Transverse colon (tissue), 4 donors: Measurements from ENCODE around the gene PRDM11. TPM values are rescaled to one million over a fixed set of nuclear protein-coding genes. Genes with fewer than 3 reads are reported as not detected.

Experiments used
- DNase-seq: peaks from one replicate; pipeline ENCODE4 v3.0.0-alpha.2; 2019
- H3K27ac ChIP-seq, 4 donors: fragments of 200-600 bp; sonication (generic); 2 replicates each; pipeline ENCODE4 v1.5.1; 2016 to 2018; ENCODE audit warnings: inconsistent platforms in 4 of 4
- H3K27me3 ChIP-seq: fragments of 200-600 bp; sonication (generic); 2 replicates; pipeline ENCODE4 v1.5.1; 2017; ENCODE audit warnings: inconsistent platforms
- H3K36me3 ChIP-seq, 4 donors: fragments of 200-600 bp; sonication (generic); 2 replicates each; pipeline ENCODE4 v1.5.1; 2017 to 2019; ENCODE audit warnings: inconsistent platforms in 4 of 4
- H3K4me1 ChIP-seq, 4 donors: fragments of 200-600 bp; sonication (generic); 2 replicates each; pipeline ENCODE4 v1.5.1; 2017 to 2020; ENCODE audit warnings: inconsistent platforms in 4 of 4
- H3K4me3 ChIP-seq, 4 donors: fragments of 200-600 bp; sonication (generic); 1 replicate in 1 of 4; 2 replicates in 3 of 4; pipeline versions ENCODE4 v1.5.1 to v1.6.1; 2017 to 2019; ENCODE audit warnings: inconsistent platforms in 4 of 4
- H3K9me3 ChIP-seq, 2 donors: fragments of 200-600 bp; sonication (generic); 2 replicates each; pipeline ENCODE4 v1.5.1; 2017 to 2019; ENCODE audit warnings: inconsistent platforms in 2 of 2
- EP300 ChIP-seq: sonication (generic); formaldehyde crosslinking; IDR thresholded peaks from one replicate; pipeline ENCODE4 v1.6.1; 2017; ENCODE audit warnings: antibody characterized with exemption, low read depth
- POLR2A ChIP-seq: fragments of 450-650 bp; IDR thresholded peaks from one replicate; pipeline ENCODE4 v1.6.1; 2016; ENCODE audit warnings: antibody characterized with exemption, mild to moderate bottlenecking, moderate library complexity
- POLR2AphosphoS5 ChIP-seq, 3 donors: sonication (generic); formaldehyde crosslinking; IDR thresholded peaks; one replicate each; pipeline ENCODE4 v1.6.1; 2016; ENCODE audit warnings: antibody characterized with exemption in 3 of 3
- WGBS, 2 donors: methylation state at CpG; one replicate each; pipeline ENCODE4 v1.1.5; 2018; ENCODE audit warnings: low coverage in 1 of 2; 5-methylcytosine and 5-hydroxymethylcytosine counted together
- in situ Hi-C, 4 donors: fragments of 200-750 bp; cut with MboI; loops; one replicate each; pipeline versions ENCODE4 v1.15.0 to v1.15.1; 2017; ENCODE audit warnings: low sequenced_read_pairs in 3 of 4, low pct_ligation_motif_present in 1 of 4, low pct_unique_long_range_greater_than_20kb in 1 of 4
- intact Hi-C: fragments of 100-400 bp; cut with DNase I; formaldehyde crosslinking; loops from one replicate; pipeline ENCODE4 v1.15.1; 2023; ENCODE audit warnings: low total_unique reads
- total RNA-seq, 4 donors: library from RNA; depleted of rRNA; stranded (reverse); fragments of >200 nt; gene quantifications; one replicate each; pipeline ENCODE4 v1.1.0, GENCODE V29; 2016
- TF ChIP-seq, protein P1 (sequence below), 5 experiments: fragments of 200-600 bp in 3 of 5; fragments of 450-650 bp in 2 of 5; sonication (generic) in 3 of 5; IDR thresholded peaks; 1 replicate in 2 of 5; 2 replicates in 3 of 5; pipeline ENCODE4 v1.5.1; 2016 to 2017; ENCODE audit warnings: antibody characterized with exemption in 5 of 5, inconsistent platforms in 3 of 5, mild to moderate bottlenecking in 2 of 5, moderate library complexity in 1 of 5

The PRDM11 gene
- total RNA-seq, 4 donors from 2014 or later, result 5.0 to 11.2 (median 7.9) TPM

GRCh38 chr11:45182902-45183301 lies 36.5 kb downstream of the PRDM11 start:
- DNase-seq, result peak; percentile 51
- TF ChIP-seq, protein P1, sequence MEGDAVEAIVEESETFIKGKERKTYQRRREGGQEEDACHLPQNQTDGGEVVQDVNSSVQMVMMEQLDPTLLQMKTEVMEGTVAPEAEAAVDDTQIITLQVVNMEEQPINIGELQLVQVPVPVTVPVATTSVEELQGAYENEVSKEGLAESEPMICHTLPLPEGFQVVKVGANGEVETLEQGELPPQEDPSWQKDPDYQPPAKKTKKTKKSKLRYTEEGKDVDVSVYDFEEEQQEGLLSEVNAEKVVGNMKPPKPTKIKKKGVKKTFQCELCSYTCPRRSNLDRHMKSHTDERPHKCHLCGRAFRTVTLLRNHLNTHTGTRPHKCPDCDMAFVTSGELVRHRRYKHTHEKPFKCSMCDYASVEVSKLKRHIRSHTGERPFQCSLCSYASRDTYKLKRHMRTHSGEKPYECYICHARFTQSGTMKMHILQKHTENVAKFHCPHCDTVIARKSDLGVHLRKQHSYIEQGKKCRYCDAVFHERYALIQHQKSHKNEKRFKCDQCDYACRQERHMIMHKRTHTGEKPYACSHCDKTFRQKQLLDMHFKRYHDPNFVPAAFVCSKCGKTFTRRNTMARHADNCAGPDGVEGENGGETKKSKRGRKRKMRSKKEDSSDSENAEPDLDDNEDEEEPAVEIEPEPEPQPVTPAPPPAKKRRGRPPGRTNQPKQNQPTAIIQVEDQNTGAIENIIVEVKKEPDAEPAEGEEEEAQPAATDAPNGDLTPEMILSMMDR (IDR thresholded peaks at IDR 0.05), result peak; percentile 47 to 64 (median 53)
- TF ChIP-seq POLR2A (no peak), POLR2AphosphoS5 (IDR thresholded peaks at IDR 0.05) (no peak), EP300 (no peak)
- Histone ChIP-seq H3K27me3 (no peaks in the 10 kb centered on the region), H3K9me3 (no peaks in the 10 kb centered on the region), H3K4me1 (peaks cover 3 to 21% (median 15%) of the 10 kb centered on the region in 4 donors), H3K36me3 (no peaks in the 10 kb centered on the region), H3K27ac (peak overlapping the region in 1 of 4 donors; percentile 6), H3K4me3 (no peak overlapping the region)
- 96% methylated on average over 14 of the region's 14 CpGs; no CpG with 5 or more reads in 1 of the 2 donors for WGBS, 2 donors
- intact Hi-C loops, result no loop called here
- in situ Hi-C loops, result no loop called here

DNA sequence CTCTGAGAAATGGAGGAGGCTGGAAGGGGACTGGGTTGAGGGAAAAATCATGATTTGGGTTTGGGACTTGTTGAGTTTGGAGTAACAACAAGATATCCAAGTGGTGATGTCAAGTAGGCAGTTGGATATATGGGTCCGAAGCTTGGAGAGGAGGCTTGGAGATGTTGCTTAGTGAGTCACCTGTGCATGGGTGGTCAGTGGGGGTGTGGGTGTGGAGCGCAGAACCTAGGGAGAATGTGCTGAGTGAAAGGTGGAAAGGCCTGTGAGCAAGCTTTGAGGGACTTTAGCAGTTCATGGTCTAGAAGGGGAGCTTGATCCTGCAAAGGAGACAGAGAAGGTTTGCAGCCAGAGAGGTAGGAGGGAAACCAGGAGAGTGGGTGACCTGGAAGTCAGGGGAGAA lies 38.2 kb downstream of the PRDM11 start:
- no peak overlapping the region for H3K27ac ChIP-seq
- H3K27me3 ChIP-seq, result no peaks in the 10 kb centered on the region
- WGBS, 2 donors, result 88 to 98% methylated on average over 2 of the region's 2 CpGs
- no peak for TF ChIP-seq EP300
- TF ChIP-seq POLR2A, result no peak
- TF ChIP-seq, protein P1 (IDR thresholded peaks at IDR 0.05), result no peak
- TF ChIP-seq POLR2AphosphoS5 (IDR thresholded peaks at IDR 0.05), result no peak
- in situ Hi-C loops (no loop called here), intact Hi-C loops (loop anchor here (1.0 kb wide), 1 partner anchor 38 kb away; no protein-coding TSS in a partner anchor)
- H3K9me3 ChIP-seq, result no peaks in the 10 kb centered on the region
- DNase-seq, result no peak
- no peak overlapping the region for H3K4me3 ChIP-seq
- peaks cover 3 to 18% (median 13%) of the 10 kb centered on the region in 4 donors for H3K4me1 ChIP-seq
- no peaks in the 10 kb centered on the region for H3K36me3 ChIP-seq

- Histone ChIP-seq H3K4me3 (no peak overlapping the region), H3K36me3 (no peaks in the 10 kb centered on the region), H3K4me1 (peaks cover 3 to 12% (median 8%) of the 10 kb centered on the region in 4 donors), H3K9me3 (no peaks in the 10 kb centered on the region), H3K27ac (no peak overlapping the region), H3K27me3 (no peaks in the 10 kb centered on the region)
- intact Hi-C loops (no loop called here), in situ Hi-C loops (no loop called here)
- TF ChIP-seq POLR2AphosphoS5 (IDR thresholded peaks at IDR 0.05) (no peak), POLR2A (no peak), EP300 (no peak)
- TF ChIP-seq, protein P1 (IDR thresholded peaks at IDR 0.05), result no peak
- no peak for DNase-seq
Observed at GRCh38 chr11:45185228-45185729, 38.8 kb downstream of the PRDM11 start.

DNA sequence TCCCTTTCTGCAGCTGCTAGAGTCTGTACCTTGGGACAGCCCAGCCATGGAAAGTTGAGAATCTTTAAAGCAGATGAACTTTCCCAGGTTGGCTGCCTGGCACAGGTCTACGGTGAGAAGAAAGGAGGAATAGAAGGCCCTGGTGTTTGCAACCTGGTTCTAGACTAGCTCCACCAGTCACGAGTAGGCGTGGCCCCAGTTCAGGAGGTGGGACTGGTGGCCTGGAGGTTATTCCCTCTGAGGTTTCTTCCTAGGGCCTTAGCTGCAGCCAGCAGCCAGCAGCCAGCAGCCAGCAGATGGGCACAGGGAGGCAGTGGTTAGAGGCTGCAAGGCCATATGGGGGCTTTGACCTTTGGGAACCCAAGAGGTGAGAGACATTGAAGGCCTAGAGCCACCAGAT lies 40.9 kb downstream of the PRDM11 start:
- Histone ChIP-seq H3K36me3 (no peaks in the 10 kb centered on the region), H3K4me3 (no peak overlapping the region), H3K4me1 (no peaks in the 10 kb centered on the region), H3K27ac (no peak overlapping the region), H3K27me3 (no peaks in the 10 kb centered on the region), H3K9me3 (no peaks in the 10 kb centered on the region)
- TF ChIP-seq EP300, result no peak
- TF ChIP-seq, protein P1 (IDR thresholded peaks at IDR 0.05), result no peak
- no peak for TF ChIP-seq POLR2A
- no peak for TF ChIP-seq POLR2AphosphoS5 (IDR thresholded peaks at IDR 0.05)
- 89% methylated on average over 3 of the region's 3 CpGs; no CpG with 5 or more reads in 1 of the 2 donors for WGBS, 2 donors
- intact Hi-C loops (no loop called here), in situ Hi-C loops (no loop called here)
- DNase-seq, result no peak
